A549 treated with CpdA at 1 μM for 4 hours (cell line): ENCODE results near the gene GPR31. TPM values are rescaled to one million over a fixed set of nuclear protein-coding genes. Genes with fewer than 3 reads are reported as not detected.

ENCODE experiments used
- total RNA-seq: library from RNA; stranded (reverse); fragments of 200-300 nt; extraction: Qiagen RNA extraction; gene quantifications from 5 replicates; pipeline ENCODE4 v1.2.3, GENCODE V29; 2022; ENCODE audit warnings: low read depth

GPR31 gene, protein sequence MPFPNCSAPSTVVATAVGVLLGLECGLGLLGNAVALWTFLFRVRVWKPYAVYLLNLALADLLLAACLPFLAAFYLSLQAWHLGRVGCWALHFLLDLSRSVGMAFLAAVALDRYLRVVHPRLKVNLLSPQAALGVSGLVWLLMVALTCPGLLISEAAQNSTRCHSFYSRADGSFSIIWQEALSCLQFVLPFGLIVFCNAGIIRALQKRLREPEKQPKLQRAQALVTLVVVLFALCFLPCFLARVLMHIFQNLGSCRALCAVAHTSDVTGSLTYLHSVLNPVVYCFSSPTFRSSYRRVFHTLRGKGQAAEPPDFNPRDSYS
- not detected in 5 replicates for total RNA-seq

DNA sequence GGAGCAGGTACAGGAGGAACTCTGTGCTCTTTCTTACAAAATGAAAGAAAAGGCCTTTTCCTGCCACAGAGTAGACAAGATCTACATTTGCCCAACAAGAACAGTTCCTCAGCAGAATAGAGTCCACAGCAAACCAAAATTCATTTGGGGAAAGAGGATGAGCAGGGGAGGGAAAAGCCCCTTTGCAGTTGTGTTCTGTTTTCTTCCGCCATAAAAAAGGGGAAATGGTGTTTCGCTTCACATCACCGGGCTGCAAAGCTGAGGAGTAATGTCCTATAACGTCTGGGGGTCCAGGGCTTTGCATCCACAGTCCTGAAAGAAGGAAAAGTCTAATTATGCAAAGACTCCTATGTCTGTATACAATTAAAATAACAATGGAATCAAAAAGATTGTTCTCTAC is at the start of gene GPR31:
GPR31 (minus strand) TSS at position 118 of the 400 bp plus-strand sequence. CDS start 149 bp downstream, outside the sequence.

DNA sequence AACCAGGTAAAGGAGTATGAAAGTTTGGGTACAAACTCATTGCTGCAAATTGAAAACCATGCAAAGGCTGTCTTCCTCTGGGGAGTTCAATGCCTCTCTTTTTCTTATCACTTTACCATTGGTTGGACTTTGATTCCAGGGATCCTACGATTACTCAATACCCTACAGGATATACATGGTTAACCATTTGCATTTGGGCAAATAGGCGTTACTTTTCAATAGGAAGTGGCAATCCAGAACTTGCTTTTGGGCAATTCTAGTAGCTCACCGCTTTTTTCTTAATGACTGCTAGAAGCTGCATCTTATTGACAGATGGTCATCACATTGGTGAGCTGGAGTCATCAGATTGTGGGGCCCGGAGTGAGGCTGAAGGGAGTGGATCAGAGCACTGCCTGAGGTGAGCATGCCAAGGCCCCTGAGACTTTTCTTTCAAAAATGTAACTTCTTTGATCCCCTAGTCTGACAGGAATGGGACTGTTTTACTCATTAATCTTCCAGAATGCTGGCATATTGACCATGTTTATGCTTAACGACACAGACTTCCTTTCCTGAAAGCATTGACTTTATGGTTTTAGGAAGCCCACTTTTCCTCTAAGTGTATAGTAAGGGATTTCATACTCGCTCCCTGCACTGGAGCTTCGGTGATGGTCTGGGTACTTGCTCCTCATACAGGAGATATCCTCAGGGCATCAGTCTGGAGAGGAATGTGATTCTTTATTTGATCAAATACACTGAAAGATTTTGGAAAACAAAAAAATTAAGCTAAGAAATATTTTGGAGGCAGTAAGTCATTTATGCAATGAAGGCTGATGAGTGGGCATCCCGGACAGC is 34.7 kb downstream of the GPR31 start, which contains the start of gene CCR6:
CCR6 (plus strand) TSS at position 270 of the 831 bp plus-strand sequence. CDS start 13,039 bp downstream, outside the sequence.

Other genes starting within 250 kb of the GPR31 start
- gene RNASET2, start 201.4 kb downstream of the GPR31 start, total RNA-seq = 11.3 to 14.8 TPM (median 13.2 TPM) in 5 replicates
- 9.3 to 11.3 TPM (median 10.5 TPM) in 5 replicates for gene CEP43, start 158.6 kb downstream of the GPR31 start, total RNA-seq
- 0.05 TPM in 1 of 5 replicates, not detected in the others for gene CCR6, start 34.9 kb downstream of the GPR31 start, total RNA-seq
- gene UNC93A, start 133.3 kb upstream of the GPR31 start, total RNA-seq = not detected in 5 replicates
- not detected in 5 replicates for gene TTLL2, start 167.1 kb upstream of the GPR31 start, total RNA-seq